Measurements from ENCODE around the gene LRRN3. TPM values are rescaled to one million over a fixed set of nuclear protein-coding genes. Genes with fewer than 3 reads are reported as not detected.

Gene LRRN3
- 1.2 and 16.3 TPM in 2 replicates for total RNA-seq

GRCh38 chr7:111090846-111091245, at the start of gene LRRN3:
Gene LRRN3 (plus strand): TSS chr7:111091127. CDS start chr7:111122773, 31,646 bp downstream.

Data from epithelial cell of alveolus of lung (primary cell).